SHP77 treated with DMSO at 0.1 percent for 48 hours (cell line): ENCODE measurements around the gene ENG.
"Not testable (repeated sequence)": the region's sequence is repeated elsewhere in the genome, so short reads cannot be mapped to it uniquely, and the experiment has no call there.

Experiments used
- DNase-seq: peaks from one replicate; lab custom pipeline; 2025; lab: John Stamatoyannopoulos, UW

ENG gene

DNA sequence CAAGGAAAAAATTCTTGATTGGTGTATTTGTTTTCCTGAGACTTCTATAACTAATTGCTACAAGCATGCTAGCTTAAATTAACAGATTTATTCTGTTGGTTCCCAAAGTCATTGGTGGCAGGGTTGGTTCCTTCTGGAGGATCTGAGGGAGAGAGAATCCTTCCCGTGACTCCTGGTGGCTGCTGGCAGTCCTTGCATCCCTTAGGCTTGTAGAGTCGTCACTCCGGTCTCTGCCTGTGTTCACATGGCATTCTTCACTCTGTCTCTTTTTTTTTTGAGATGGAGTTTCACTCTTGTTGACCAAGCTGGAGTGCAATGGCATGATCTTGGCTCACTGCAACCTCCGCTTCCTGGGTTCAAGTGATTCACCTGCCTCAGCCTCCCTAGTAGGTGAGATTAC is 63.4 kb downstream of the ENG start:
- no peak for DNase-seq

DNA sequence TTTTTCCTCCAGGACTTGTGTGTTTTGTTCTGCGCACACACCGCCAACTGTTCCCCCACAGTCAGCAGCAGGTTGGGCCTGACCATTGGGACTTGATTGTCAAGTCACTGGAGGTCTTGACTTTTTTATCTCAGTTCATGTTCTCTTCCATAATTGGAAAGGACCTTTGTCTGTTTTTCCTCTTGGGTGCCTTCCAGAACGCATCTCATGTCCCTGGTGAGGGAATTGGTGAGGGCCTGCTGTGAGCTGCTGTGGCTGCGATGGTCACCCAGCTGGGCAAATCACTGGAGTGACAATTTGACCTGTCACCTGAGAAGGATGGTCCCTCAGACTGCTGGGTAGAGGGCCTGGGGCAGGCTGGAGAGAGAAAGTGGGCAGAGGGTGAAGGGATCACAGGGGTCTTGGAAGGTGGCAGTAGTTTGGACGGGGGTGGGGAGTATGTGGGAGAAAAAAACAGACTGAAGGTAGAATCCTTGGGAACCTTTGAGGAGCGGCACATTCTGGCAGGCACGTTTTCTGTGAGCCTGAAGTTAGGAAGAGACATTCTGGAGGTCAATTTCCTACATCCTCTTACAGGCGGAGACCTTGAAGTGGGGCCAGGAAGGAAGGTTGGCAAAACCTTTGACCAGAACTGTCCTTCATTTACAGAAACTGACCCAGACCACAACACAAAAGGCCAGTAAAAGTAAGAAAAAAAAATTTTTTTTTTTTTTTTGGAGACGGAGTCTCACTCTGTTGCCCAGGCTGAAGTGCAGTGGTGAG is 64.2 kb downstream of the ENG start:
- no peak for DNase-seq

DNA sequence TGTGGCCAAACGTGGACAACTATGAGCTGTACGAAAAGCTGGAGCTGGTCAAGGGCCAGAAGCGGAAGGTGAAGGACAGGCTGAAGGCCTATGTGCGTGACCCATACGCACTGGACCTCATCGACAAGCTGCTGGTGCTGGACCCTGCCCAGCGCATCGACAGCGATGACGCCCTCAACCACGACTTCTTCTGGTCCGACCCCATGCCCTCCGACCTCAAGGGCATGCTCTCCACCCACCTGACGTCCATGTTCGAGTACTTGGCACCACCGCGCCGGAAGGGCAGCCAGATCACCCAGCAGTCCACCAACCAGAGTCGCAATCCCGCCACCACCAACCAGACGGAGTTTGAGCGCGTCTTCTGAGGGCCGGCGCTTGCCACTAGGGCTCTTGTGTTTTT is 65.3 kb downstream of the ENG start:
- no peak for DNase-seq

DNA sequence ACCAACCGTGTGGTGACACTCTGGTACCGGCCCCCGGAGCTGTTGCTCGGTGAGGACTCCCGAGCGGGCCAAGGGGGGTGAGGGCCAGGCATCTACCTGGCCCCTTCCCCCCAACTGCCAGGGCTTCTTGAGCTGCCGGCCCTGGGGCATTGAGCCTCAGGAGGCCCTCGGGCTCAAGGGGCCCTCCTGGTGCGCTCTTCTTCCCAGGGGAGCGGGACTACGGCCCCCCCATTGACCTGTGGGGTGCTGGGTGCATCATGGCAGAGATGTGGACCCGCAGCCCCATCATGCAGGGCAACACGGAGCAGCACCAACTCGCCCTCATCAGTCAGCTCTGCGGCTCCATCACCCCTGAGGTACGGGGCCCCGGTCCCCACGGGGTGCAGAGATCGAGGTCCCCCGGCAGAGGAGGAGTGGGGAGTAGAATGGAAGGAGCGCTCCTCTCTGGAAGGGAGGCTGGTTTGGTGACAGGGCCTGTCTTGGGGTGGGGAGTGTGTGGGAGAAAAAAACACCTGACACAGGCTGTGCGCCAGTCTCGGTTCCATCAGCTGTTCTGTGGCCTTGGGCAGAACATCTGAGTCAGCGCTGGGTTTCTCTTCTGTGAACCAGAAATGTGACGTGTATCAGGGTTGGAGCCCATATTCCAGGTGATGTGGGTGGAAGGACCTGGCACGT is 66.0 kb downstream of the ENG start:
- no peak for DNase-seq

DNA sequence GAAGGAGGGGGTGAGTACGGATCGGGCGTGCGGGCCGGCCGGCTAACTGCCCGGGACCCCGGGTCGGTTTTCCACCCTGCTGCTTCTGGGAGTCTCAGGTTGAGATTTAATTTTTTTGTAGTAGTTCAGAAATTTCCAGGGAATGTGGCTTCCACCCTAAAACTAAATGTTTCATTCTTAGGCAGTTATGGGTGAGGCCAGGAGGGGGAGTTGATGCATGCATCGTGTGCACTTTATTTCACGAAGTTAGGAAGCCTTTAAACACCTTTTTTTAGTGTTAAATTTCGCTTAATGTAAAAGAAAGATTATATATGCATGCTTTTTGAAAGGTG is 67.7 kb downstream of the ENG start:
- no peak for DNase-seq

DNA sequence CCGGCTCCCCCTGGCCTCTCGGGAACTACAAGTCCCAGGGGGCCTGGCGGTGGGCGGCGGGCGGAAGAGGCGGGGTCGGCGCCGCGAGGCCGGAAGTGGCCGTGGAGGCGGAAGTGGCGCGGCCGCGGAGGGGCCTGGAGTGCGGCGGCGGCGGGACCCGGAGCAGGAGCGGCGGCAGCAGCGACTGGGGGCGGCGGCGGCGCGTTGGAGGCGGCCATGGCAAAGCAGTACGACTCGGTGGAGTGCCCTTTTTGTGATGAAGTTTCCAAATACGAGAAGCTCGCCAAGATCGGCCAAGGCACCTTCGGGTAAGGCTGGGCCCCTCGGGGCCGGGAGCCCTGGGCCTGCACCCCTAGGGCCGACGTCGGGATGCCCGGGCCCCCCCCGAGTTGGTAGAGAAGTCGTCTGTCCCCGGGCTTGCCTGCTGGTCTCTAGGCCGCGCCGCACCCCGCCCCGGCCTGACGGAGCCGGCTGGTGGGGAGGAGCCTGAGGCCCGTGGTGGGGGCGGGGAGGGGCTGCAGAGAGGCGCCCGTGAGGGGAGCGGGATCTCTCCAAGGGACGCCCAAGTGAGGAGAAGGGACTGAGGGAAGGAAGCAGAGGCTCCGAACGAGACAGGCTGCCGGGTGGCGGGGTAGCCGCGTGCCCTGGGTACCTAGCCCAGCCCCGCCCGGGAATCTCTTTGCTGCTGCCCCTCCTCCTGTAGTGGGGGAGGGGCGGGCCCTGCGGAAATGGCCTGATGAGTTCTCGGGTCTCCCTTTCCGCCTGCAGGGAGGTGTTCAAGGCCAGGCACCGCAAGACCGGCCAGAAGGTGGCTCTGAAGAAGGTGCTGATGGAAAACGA is 68.3 kb downstream of the ENG start, which contains the start of gene CDK9:
TSS of gene CDK9 (plus strand) at position 102 of the 840 bp plus-strand sequence. CDS start at position 217, 115 bp downstream.
- DNase-seq, result peak; percentile 41

DNA sequence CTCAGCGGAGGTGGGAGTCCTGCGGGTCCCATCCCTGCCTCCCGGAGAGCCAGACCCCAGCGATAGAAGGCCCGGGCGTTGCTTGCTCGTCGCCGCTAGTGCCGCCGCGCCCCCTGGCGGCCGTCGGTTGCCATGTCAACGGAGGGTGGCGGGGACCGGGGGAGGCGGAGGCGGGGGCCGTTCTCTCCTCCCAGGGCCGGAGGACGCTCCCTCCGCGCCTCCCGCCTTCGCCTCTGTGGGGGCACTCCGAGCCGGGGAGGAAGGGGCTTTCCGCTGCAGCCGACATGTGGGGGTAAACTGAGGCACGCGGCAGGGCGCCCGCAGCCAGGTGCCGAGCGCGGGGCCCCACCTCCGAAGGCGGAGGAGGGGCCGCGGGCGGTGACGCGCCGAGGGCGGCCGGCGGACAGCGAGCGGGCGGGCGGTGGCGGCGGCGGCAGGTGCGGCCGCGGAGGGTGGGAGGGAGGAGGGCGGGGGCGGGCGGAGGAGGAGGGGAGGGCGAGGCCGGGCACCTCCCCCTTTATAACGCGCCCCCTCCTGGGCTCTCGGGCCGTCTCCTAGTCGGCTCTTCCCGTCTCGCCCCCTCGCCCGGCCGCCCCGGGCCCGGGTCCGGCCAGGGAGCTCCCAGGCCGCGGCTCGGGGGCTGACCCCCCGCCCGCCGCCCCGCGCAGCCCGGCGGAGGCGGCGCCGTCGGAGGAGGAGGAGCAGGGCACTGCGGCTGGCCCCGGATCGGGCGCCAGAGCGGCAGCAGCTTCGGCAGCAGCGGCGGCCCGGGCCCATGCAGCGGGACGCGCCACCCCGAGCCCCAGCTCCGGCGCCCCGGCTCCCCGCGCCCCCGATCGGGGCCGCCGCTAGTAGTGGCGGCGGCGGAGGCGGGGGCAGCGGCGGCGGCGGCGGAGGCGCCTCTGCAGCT is 69.2 kb downstream of the ENG start:
- DNase-seq, result peak; percentile 30

DNA sequence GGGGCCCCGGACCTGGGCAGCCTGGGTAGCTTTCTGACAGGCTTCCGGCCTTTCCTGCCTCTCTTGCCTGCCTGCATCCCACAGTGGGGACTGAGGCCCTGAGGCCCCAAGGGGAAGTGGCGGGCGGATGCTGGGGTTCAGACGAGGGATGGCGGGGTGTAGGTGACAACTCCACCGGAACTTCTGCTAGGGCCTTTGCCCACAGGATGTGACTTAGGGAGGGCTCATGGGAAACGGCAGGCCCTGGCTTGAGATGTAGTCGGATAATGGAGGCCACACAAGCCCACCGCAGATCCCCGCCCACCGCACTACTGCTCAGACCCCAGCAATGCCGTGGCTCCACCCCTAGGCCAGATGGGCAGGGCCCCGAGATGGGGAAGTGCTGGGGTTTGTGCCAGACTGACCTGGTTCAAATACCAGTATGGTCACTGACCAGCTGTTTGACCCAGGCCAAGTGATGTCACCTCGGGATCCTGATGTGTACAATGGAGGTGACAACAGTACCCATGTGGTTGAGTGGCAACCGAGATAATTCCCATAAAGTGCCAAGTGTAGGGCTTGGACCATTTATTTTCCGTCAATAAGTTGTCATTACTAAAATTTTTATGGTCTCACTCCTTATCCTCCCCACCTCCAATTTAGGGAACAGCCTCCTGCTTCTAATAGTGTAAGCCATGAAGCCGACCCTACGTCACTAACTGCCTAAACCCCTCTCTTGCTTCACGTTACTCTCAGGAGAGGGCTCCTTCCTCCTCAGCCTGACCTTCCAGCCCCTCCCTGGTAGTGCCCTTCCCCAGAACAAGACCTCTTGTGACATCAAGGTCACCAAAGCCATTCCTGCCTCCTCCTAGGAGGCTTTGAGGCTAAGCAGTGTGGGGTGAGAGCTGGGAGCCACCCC is 71.1 kb downstream of the ENG start:
- DNase-seq, result no peak

DNA sequence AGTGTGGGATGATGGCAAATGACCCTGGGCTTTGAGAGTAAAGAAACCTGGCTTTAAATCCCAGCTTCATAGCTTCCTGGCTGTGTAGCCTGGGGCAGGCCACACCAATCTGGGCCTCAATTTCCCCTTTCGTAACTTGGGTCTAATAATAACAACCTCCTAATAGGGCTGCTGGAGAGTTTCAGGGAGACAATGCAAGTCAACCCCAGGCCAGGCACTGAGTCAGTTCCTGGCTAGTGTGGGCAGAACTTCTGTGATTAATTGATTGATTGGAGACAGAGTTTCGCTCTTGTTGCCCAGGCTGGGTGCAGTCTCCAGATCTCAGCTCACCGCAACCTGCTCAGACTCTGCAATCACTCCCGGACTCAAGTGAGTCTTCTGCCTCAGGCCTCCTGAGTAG is 72.7 kb downstream of the ENG start:
- DNase-seq, result no peak

DNA sequence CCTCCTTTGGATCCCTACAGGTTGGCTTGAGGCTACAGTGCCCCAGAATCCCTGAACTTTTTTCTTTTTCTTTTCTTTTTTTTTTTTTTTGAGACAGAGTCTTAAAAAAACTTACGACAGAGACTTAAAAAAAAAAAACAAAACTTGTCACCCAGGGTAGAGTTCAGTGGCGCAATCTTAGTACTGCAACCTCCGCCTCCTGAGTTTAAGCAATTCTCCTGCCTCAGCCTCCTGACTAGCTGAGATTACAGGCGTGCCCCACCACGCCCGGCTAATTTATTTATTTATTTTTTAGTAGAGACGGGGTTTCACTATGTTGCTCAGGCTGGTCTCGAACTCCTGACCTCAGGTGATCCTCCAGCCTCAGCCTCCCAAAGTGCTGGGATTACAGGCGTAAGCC is 73.5 kb downstream of the ENG start:
- not testable (repeated sequence) for DNase-seq

DNA sequence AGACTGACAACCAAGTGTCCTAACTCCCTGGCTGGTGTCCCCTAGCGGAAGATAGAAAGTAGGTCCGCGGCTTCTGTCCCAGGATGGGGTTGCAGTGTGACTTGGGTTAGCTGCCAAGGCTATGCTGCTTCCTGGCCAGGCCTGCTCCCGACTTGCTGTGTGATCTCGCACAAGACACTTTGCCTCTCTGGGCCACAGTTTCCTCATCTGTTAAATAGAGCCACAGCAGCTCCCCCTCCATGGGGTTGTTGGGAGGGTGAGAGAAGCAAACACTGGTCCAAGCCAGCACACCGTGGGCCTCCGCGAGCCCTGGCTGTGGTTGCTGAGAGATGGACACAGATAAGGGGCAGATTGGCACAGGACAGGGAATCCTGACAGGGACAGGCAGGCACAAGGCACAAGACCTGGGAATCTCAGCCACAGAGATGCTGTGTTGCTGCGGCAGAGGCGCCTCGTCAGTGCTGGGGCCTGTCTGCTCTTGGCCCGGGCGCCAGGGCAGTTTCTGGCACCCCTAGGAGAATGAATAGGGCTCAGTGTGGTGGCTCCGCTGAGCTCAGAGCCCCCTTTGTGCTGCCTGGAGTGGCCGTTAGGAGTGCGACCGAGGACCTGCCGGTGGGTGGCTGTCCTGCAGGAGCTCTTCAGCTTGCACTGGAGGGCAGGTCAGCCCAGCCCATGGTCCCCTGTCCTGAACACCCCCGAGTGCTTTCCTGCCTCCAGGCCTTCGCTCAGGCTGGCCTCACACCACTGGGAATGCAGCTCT is 74.2 kb downstream of the ENG start:
- no peak for DNase-seq

DNA sequence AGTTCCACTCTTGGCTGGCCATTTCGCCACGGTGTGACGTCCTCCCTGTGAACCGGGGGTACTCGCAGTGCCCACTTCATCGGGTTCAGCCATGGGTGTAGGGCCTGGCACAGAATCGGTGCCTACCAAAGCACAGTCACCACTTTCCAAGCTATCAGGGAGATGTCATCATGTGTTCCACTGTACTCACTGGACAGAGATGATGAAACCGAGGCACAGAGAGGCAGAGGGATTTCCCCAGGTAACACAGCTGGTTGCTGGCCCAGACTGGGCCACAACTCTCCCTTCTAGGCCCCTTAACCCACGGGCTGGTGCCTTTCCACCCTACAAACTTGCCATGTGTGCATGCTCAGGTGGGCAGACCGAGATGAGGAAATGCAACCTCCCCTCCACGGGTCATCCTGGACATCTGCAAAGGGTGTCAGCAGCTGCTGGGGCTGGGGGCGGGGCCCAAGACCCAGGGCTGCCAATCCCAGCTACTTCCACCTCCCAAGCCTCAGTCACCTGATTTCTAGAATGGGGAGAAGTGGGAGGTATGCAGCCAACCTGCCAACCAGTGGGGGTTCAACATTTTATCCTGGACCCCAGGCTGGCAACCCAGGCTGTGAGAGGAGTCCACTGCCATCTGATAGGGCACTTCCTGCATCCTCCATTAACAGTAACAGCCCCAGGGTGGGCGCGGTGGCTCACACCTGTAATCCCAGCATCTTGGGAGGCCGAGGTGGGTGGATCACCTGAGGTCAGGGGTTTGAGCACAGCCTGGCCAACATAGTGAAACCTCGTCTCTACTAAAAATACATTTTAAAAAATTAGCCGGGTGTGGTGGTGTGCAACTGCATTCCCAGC is 75.1 kb downstream of the ENG start:
- no peak for DNase-seq

DNA sequence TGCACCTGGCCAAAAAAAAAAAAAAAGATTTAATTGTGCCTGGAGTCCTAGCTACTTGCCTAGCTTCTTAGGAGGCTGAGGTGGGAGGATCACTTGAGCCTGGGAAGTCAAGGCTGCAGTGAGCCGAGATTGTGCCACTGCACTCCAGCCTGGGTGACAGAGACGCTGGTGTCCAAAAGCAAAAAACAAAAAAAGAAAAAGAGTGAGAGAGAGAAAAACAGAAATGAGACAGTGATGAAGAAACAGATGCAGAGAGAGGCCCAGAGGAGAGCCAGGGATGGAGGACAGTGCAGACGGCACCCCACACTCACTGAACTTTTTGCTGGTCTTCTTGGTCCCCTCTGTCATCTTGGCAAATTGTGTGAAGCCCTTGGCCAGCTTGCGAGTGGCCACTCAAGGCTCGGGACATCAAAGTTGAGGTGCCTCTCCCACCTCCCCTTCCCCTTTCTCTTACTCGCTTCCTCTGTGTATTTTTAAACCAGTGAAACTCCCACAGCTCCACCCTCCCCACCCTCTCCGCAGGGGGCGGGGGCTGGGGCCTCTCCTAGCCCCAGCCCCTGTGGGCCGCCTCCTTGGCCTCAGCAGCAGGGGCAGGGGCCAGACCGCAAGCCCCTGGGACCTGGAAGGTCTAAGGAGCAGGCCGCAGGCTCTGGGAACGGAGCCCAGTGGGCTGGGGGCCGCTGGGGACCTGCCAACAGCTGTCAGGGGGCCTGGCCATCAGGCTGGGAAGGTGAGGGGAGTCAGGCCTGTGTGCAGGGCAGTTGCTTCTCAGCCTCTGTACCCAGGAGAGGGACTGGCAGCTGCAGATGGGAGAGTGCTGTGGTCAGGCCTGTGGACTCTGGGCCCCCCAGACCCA is 76.0 kb downstream of the ENG start, which contains the start of gene SH2D3C:
TSS of gene SH2D3C (minus strand) at position 387 of the 856 bp plus-strand sequence. CDS start at position 348, 39 bp downstream.
- DNase-seq, result no peak

DNA sequence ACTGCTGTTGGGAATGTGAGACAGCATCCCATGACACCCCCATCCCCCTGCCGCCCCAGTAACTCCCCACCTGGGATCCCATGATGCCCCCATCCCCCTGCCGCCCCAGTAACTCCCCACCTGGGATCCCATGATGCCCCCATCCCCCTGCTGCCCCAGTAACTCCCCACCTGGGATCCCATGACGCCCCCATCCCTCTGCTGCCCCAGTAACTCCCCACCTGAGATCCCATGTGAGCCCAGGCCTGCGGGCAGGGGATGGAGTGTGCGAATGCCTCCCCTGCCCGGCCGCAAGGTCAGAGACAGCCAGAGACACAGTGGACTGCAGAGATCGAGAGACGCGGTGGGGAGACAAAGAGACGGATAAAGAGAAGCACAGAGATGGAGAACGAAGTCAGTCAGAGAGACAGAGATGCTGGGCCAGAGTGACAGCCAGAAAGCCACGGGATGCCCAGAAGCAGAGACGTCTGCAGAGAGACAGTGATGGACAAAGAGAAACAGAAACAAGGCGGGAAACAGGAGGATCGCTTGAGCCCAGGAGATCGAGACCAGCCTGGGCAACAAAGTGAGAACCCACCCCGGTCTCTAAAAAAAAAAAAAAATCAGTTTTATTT is 77.0 kb downstream of the ENG start:
- no peak for DNase-seq

DNA sequence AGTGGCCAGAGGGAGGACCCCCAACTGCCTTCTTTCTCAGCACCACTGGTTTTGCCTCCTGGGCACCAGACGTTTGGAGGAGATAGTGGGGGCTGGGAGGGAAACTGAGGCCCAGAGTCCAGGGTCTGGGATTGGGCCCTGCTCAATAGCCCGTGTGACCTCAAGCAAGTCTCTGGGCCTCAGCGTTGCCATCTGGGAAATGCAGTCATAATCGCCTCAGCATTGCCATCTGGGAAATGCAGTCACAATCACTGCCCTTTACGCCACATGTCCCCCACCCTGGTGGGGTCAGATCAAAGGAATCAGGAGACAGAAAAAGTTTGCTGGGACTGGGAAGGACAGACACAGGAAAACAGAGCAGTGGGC is 77.6 kb downstream of the ENG start:
- DNase-seq, result no peak

DNA sequence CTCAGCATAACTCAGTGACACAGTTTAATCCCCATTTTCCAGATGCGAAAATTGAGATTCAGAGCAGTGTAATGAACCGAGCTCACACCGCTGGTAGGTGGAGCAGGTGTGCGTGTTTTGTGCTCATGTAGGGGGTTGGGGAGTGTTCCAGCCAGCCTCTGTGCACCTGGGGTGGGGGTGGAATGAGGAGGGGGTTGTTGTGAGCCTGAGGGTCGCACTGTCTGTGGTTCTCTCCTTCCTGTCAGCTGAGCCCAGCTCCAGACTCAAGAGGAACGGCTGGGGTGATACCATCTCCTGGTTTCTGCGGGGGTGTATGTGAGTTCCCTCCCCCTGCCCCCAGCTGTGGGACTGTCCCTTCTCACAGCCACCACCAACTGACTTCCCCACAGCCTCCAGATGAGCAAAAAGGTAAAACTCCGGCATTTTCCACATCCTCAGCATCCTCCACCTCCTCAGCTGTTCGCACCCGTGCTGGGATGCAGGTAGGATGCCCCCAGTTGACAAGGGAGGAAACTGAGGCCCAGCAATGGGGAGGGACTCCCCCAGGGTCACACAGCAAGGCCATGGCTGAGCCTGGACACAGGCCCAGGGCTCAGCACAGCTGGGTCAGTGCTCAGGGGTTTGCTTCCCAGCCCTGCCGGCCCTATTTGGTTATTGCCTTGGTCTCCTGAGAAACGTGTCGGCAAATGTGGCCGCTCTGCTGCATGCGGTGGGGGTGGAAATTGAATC is 78.1 kb downstream of the ENG start:
- DNase-seq, result no peak

DNA sequence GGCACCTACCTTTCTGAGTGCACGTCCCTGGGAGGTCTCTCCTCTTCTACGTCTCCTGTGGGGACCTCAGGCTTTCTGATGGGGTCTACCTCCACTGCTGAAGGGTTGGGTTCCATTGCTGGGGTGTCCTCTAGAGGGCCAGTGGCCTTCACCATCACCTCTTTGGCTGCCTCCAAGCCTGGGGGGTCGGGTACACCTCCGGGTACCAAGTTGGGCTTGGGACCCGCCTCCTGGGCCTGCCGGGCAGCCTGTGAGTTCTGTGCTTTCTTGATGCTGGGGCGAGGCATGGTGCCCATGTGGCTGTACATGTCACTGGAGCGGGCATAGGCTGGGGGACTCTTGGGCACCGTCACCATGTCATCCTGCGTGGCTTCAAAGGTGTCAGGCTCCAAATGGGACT is 80.5 kb downstream of the ENG start:
- no peak for DNase-seq
